T-helper 2 cell treated with Interferon-gamma antibody and Interleukin-4, amounts not matched to agents 5 μg/mL and 100 μg/mL, for 36 hours (primary cell): ENCODE measurements around the gene SIX1.
A peak's percentile ranks its signal among the peaks of the same experiment; 100 is the strongest.

Experiments
- DNase-seq: peaks from one replicate; pipeline ENCODE4 v3.0.0; 2021; ENCODE audit warnings: low spot score
- H3K27ac Mint-ChIP-seq: one replicate; pipeline ENCODE4 v1.8.0; 2021; ENCODE audit warnings: mild to moderate bottlenecking, mixed read lengths
- H3K27me3 Mint-ChIP-seq: one replicate; pipeline ENCODE4 v1.8.0; 2021; ENCODE audit warnings: low read depth, mixed read lengths
- H3K36me3 Mint-ChIP-seq: one replicate; pipeline ENCODE4 v1.8.0; 2021; ENCODE audit warnings: low read depth, mixed read lengths
- H3K4me1 Mint-ChIP-seq: one replicate; pipeline ENCODE4 v1.8.0; 2021; ENCODE audit warnings: low read depth, mixed read lengths
- H3K4me3 Mint-ChIP-seq: one replicate; pipeline ENCODE4 v1.8.0; 2022; ENCODE audit warnings: mild to moderate bottlenecking, moderate library complexity, mixed read lengths
- H3K9me3 Mint-ChIP-seq: one replicate; pipeline ENCODE4 v1.8.0; 2021; ENCODE audit warnings: mixed read lengths

Gene SIX1

GRCh38 chr14:60651086-60651795 lies 2.0 kb upstream of the SIX1 start:
- H3K4me1 Mint-ChIP-seq: peaks cover 43% of the 10 kb centered on the region
- no peak overlapping the region for H3K27ac Mint-ChIP-seq
- no peak overlapping the region for H3K4me3 Mint-ChIP-seq
- no peak for DNase-seq
- no peaks in the 10 kb centered on the region for H3K9me3 Mint-ChIP-seq
- H3K27me3 Mint-ChIP-seq: peaks cover 93% of the 10 kb centered on the region
- H3K36me3 Mint-ChIP-seq: peaks cover 12% of the 10 kb centered on the region

- Mint-ChIP-seq H3K27me3 (peaks cover 93% of the 10 kb centered on the region), H3K4me1 (peaks cover 39% of the 10 kb centered on the region), H3K36me3 (peaks cover 7% of the 10 kb centered on the region), H3K4me3 (peak overlapping the region; percentile 56), H3K27ac (peak overlapping the region; percentile 56), H3K9me3 (no peaks in the 10 kb centered on the region)
- DNase-seq: no peak
Observed at GRCh38 chr14:60650373-60650961, 1.2 kb upstream of the SIX1 start.

- peak overlapping the region; percentile 56 for H3K4me3 Mint-ChIP-seq
- H3K27me3 Mint-ChIP-seq: peaks cover 92% of the 10 kb centered on the region
- H3K27ac Mint-ChIP-seq: no peak overlapping the region
- H3K9me3 Mint-ChIP-seq: no peaks in the 10 kb centered on the region
- peaks cover 36% of the 10 kb centered on the region for H3K4me1 Mint-ChIP-seq
- H3K36me3 Mint-ChIP-seq: peaks cover 7% of the 10 kb centered on the region
- no peak for DNase-seq
Observed at GRCh38 chr14:60649875-60650372, 647 bp upstream of the SIX1 start.

GRCh38 chr14:60648249-60648933 lies 886 bp downstream of the SIX1 start:
- no peak for DNase-seq
- Mint-ChIP-seq H3K27me3 (peaks cover 92% of the 10 kb centered on the region), H3K9me3 (no peaks in the 10 kb centered on the region), H3K4me3 (peak overlapping the region; percentile 67), H3K36me3 (peaks cover under 1% of the 10 kb centered on the region), H3K27ac (peak overlapping the region; percentile 33), H3K4me1 (peaks cover 29% of the 10 kb centered on the region)

- peaks cover 92% of the 10 kb centered on the region for H3K27me3 Mint-ChIP-seq
Observed at GRCh38 chr14:60647837-60648248, 1.4 kb downstream of the SIX1 start.

GRCh38 chr14:60647081-60647836 lies 2.0 kb downstream of the SIX1 start:
- H3K4me3 Mint-ChIP-seq: peak overlapping the region; percentile 67
- DNase-seq: no peak
- no peaks in the 10 kb centered on the region for H3K36me3 Mint-ChIP-seq

More at GRCh38 chr14:60647837-60648248, 1.4 kb downstream of the SIX1 start:
- Mint-ChIP-seq H3K4me1 (peaks cover 30% of the 10 kb centered on the region), H3K4me3 (peak overlapping the region; percentile 67), H3K36me3 (no peaks in the 10 kb centered on the region), H3K9me3 (no peaks in the 10 kb centered on the region), H3K27ac (peak overlapping the region; percentile 33)
- no peak for DNase-seq

GRCh38 chr14:60646226-60646818 lies 3.0 kb downstream of the SIX1 start:
- no peak for DNase-seq
- Mint-ChIP-seq H3K36me3 (no peaks in the 10 kb centered on the region), H3K4me3 (no peak overlapping the region), H3K9me3 (no peaks in the 10 kb centered on the region), H3K27me3 (peaks cover 89% of the 10 kb centered on the region), H3K4me1 (peaks cover 25% of the 10 kb centered on the region), H3K27ac (no peak overlapping the region)

More at GRCh38 chr14:60647081-60647836, 2.0 kb downstream of the SIX1 start:
- Mint-ChIP-seq H3K4me1 (peaks cover 30% of the 10 kb centered on the region), H3K9me3 (no peaks in the 10 kb centered on the region), H3K27me3 (peaks cover 91% of the 10 kb centered on the region), H3K27ac (no peak overlapping the region)

- no peak overlapping the region for H3K4me3 Mint-ChIP-seq
- no peak for DNase-seq
- no peaks in the 10 kb centered on the region for H3K9me3 Mint-ChIP-seq
- peaks cover 89% of the 10 kb centered on the region for H3K27me3 Mint-ChIP-seq
- peaks cover 23% of the 10 kb centered on the region for H3K4me1 Mint-ChIP-seq
- H3K36me3 Mint-ChIP-seq: no peaks in the 10 kb centered on the region
- H3K27ac Mint-ChIP-seq: no peak overlapping the region
Observed at GRCh38 chr14:60645126-60645741, 4.0 kb downstream of the SIX1 start.

GRCh38 chr14:60644666-60645065 lies 4.6 kb downstream of the SIX1 start:
- H3K4me1 Mint-ChIP-seq: peaks cover 17% of the 10 kb centered on the region
- DNase-seq: no peak
- H3K4me3 Mint-ChIP-seq: no peak overlapping the region
- no peak overlapping the region for H3K27ac Mint-ChIP-seq
- no peaks in the 10 kb centered on the region for H3K36me3 Mint-ChIP-seq
- no peaks in the 10 kb centered on the region for H3K9me3 Mint-ChIP-seq
- peaks cover 89% of the 10 kb centered on the region for H3K27me3 Mint-ChIP-seq

GRCh38 chr14:60643463-60644314 lies 5.6 kb downstream of the SIX1 start:
- Mint-ChIP-seq H3K36me3 (no peaks in the 10 kb centered on the region), H3K27me3 (peaks cover 93% of the 10 kb centered on the region), H3K27ac (no peak overlapping the region), H3K9me3 (no peaks in the 10 kb centered on the region), H3K4me1 (peaks cover 16% of the 10 kb centered on the region), H3K4me3 (no peak overlapping the region)
- no peak for DNase-seq

- H3K4me3 Mint-ChIP-seq: peak overlapping the region; percentile 18
- no peak overlapping the region for H3K27ac Mint-ChIP-seq
- H3K4me1 Mint-ChIP-seq: peaks cover 15% of the 10 kb centered on the region
- H3K36me3 Mint-ChIP-seq: peaks cover 1% of the 10 kb centered on the region
- peaks cover 95% of the 10 kb centered on the region for H3K27me3 Mint-ChIP-seq
- DNase-seq: no peak
- H3K9me3 Mint-ChIP-seq: no peaks in the 10 kb centered on the region
Observed at GRCh38 chr14:60643141-60643462, 6.2 kb downstream of the SIX1 start.

GRCh38 chr14:60642270-60643140 lies 6.8 kb downstream of the SIX1 start:
- Mint-ChIP-seq H3K27ac (no peak overlapping the region), H3K4me3 (peak overlapping the region; percentile 18), H3K36me3 (peaks cover 2% of the 10 kb centered on the region), H3K9me3 (no peaks in the 10 kb centered on the region), H3K27me3 (peaks cover 93% of the 10 kb centered on the region), H3K4me1 (peaks cover 11% of the 10 kb centered on the region)
- DNase-seq: no peak
